Choroid plexus epithelial cell (primary cell): ENCODE results near the gene COG6.
A peak's percentile ranks its signal among the peaks of the same experiment; 100 is the strongest.

Source experiments
- DNase-seq: peaks from one replicate; pipeline ENCODE4 v3.0.0-alpha.2; 2010; ENCODE audit warnings: low read depth
- H3K4me3 ChIP-seq: 2 replicates; pipeline ENCODE4 v1.5.1; 2011; ENCODE audit warnings: low read depth, mild to moderate bottlenecking, control low read depth, low read length, moderate library complexity
- TF ChIP-seq, protein P1 (sequence below): conservative IDR thresholded peaks from 2 replicates; pipeline ENCODE4 v1.5.1; 2011; ENCODE audit warnings: low read depth, mild to moderate bottlenecking, control low read depth, inconsistent platforms, low read length, moderate library complexity

Gene COG6

DNA sequence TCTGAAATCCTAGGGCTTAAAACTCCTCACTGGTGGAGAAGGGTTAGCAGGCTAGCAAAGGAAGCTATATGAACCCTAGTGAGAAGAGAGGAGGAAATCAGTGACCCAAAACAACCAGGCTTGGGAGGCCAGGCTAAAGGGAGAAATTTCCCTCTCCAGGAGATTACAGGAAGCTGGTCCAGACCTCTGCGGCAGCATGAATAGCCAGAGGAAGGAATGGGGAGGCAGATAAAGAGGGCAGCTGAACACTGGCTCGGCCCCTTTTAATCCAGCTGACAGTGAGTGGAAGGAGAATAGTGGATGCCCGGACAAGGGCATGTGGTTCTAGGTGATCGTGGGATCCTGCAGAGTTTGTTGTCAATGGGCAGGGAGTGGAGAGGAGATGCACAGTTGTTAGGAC lies 130.6 kb downstream of the COG6 start:
- TF ChIP-seq, protein P1, sequence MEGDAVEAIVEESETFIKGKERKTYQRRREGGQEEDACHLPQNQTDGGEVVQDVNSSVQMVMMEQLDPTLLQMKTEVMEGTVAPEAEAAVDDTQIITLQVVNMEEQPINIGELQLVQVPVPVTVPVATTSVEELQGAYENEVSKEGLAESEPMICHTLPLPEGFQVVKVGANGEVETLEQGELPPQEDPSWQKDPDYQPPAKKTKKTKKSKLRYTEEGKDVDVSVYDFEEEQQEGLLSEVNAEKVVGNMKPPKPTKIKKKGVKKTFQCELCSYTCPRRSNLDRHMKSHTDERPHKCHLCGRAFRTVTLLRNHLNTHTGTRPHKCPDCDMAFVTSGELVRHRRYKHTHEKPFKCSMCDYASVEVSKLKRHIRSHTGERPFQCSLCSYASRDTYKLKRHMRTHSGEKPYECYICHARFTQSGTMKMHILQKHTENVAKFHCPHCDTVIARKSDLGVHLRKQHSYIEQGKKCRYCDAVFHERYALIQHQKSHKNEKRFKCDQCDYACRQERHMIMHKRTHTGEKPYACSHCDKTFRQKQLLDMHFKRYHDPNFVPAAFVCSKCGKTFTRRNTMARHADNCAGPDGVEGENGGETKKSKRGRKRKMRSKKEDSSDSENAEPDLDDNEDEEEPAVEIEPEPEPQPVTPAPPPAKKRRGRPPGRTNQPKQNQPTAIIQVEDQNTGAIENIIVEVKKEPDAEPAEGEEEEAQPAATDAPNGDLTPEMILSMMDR, result no peak
- DNase-seq, result no peak
- no peak overlapping the region for H3K4me3 ChIP-seq

DNA sequence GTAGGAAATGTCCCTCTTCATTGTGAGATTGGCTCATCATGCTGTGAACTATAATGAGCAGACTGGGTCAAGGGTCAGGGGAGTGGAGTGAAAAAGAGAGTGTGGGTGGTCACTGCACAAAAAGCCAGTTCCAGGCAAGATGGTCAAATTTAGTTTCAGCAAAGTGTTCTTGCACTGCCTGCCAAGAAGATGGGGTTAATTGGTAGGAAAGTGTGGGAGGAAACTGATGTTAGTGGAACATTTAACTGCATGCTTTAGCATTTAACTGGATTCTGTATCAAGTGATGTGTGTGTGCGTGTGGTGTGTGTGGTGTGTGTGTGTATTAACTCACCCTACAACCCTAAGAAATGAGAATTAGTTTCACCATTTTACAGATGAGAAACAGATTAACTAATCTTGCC lies 131.6 kb downstream of the COG6 start:
- TF ChIP-seq, protein P1, result no peak
- H3K4me3 ChIP-seq, result no peak overlapping the region
- DNase-seq, result peak; percentile 51

DNA sequence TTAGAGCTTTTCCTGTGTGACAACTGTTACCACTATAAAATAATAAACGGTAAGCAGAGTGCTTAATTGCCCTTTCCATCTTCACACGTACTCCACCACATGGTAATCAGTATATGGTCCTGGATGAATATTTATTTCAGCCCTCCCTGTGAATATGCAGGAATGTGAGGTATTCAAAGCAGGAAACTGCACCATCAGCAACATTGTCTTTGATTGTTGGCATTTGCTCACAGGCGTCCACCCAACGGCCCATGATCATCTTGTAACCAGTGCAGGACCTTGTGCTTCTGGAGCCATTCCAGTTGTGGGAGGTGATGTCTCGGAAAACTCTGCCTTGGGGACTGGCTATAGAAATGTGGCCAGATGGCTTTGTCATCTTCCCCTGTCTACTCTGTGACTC lies 132.6 kb downstream of the COG6 start:
- TF ChIP-seq, protein P1, result no peak
- no peak overlapping the region for H3K4me3 ChIP-seq
- DNase-seq, result no peak

DNA sequence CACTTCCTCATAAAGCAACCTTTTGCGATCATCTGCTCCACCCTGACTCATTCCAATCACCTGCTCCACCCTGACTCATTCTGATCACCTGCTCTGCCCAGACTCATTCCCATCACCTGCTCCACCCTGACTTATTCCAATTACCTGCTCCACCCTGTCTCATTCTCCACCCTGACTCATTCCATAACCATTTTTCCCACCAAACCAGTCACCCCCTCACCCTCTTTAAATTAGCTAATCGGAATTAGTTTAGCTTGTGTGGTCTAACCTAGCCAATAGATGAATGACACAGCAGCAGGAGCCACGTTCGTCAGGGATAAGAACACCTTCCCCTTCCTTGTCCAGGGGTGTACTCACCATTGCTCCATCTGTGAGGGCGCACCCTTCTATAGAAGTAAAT lies 134.0 kb downstream of the COG6 start:
- TF ChIP-seq, protein P1, result no peak
- DNase-seq, result no peak

More for the DNA sequence above, 134.0 kb downstream of the COG6 start:
- no peak overlapping the region for H3K4me3 ChIP-seq
